ENCODE results near the gene PBX1. TPM values are rescaled to one million over a fixed set of nuclear protein-coding genes. Genes with fewer than 3 reads are reported as not detected.

Gene PBX1
- total and polyA plus RNA-seq, 2 experiments from 2014 or later: 40.0 to 104 TPM

GRCh38 chr1:164658864-164659263 lies 99.9 kb downstream of the PBX1 start:
- Histone ChIP-seq H3F3A (replicated peaks; ENCODE audit: low read depth) (no peaks in the 10 kb centered on the region), H3K27ac (ENCODE audit: low read depth) (peak overlapping the region; percentile 84; the same call in 1 of the 2 replicates), H3K27me3 (ENCODE audit: insufficient read depth) (no peaks in the 10 kb centered on the region), H3K79me2 (replicated peaks; ENCODE audit: insufficient read depth) (peaks cover 97% of the 10 kb centered on the region), H3K4me1 (ENCODE audit: insufficient read depth) (peaks cover 32% of the 10 kb centered on the region), H3K4me3 (no peak overlapping the region), H4K20me1 (replicated peaks; ENCODE audit: insufficient read depth) (peaks cover 35% of the 10 kb centered on the region; the same call in 1 of the 2 replicates), H3K9me2 (ENCODE audit: insufficient read depth) (no peaks in the 10 kb centered on the region), H3K36me3 (ENCODE audit: insufficient read depth) (no peaks in the 10 kb centered on the region), H3K4me2 (0 out of 2 replicates have a peak overlapping the region, but pooled peaks have one; percentile 17), H2AFZ (no peak overlapping the region)
- ATAC-seq (no peak), DNase-seq (ENCODE audit: low spot score) (no peak)
- no peak for TF ChIP-seq POLR2AphosphoS5 (IDR thresholded peaks at IDR 0.05; ENCODE audit: low read depth)
- TF ChIP-seq ZNF331 (CRISPR knock-in tag; IDR thresholded peaks at IDR 0.05; ENCODE audit: low read depth): no peak
- TF ChIP-seq EZH2phosphoT487 (IDR thresholded peaks at IDR 0.05; ENCODE audit: unreplicated experiment): no peak
- TF ChIP-seq ETS1 (IDR thresholded peaks at IDR 0.05): no peak
- H3K4me1 Mint-ChIP-seq: peaks cover 54% of the 10 kb centered on the region
- H3K36me3 Mint-ChIP-seq (ENCODE audit: low read depth): peaks cover 3% of the 10 kb centered on the region; the same call in 1 of the 3 replicates
- peaks cover 5% of the 10 kb centered on the region for H3K27me3 Mint-ChIP-seq (ENCODE audit: insufficient read depth, low read depth, poor library complexity)
- H3K27ac Mint-ChIP-seq: peak overlapping the region; percentile 90; the same call in 1 of the 2 replicates
- H3K4me3 Mint-ChIP-seq: no peak overlapping the region
- no peaks in the 10 kb centered on the region for H3K9me3 Mint-ChIP-seq

- peaks cover 97% of the 10 kb centered on the region for H3K79me2 ChIP-seq (replicated peaks; ENCODE audit: insufficient read depth)
- Mint-ChIP-seq H3K9me3 (no peaks in the 10 kb centered on the region), H3K27me3 (ENCODE audit: insufficient read depth, low read depth, poor library complexity) (peaks cover 7% of the 10 kb centered on the region), H3K36me3 (ENCODE audit: low read depth) (peaks cover 3% of the 10 kb centered on the region; the same call in 1 of the 3 replicates), H3K4me3 (peak overlapping the region; percentile 24), H3K27ac (peak overlapping the region; percentile 90), H3K4me1 (peaks cover 61% of the 10 kb centered on the region)
- peak; percentile 94 for DNase-seq (ENCODE audit: low spot score)
- peaks cover 38% of the 10 kb centered on the region; the same call in 1 of the 2 replicates for H4K20me1 ChIP-seq (replicated peaks; ENCODE audit: insufficient read depth)
- H2AFZ ChIP-seq: no peak overlapping the region
- H3K27ac ChIP-seq (ENCODE audit: low read depth): peak overlapping the region; percentile 84
- ATAC-seq: peak; percentile 86
- no peaks in the 10 kb centered on the region for H3K36me3 ChIP-seq (ENCODE audit: insufficient read depth)
- no peaks in the 10 kb centered on the region for H3K9me2 ChIP-seq (ENCODE audit: insufficient read depth)
- peaks cover 32% of the 10 kb centered on the region for H3K4me1 ChIP-seq (ENCODE audit: insufficient read depth)
- no peaks in the 10 kb centered on the region for H3K27me3 ChIP-seq (ENCODE audit: insufficient read depth)
- H3F3A ChIP-seq (replicated peaks; ENCODE audit: low read depth): no peaks in the 10 kb centered on the region
- H3K4me2 ChIP-seq: peak overlapping the region; percentile 17
- peak overlapping the region; percentile 3; the same call in 1 of the 2 replicates for H3K4me3 ChIP-seq
- TF ChIP-seq CTCF (conservative IDR thresholded peaks at IDR 0.05; ENCODE audit: low read depth in 2 of 2): no peak
- no peak for TF ChIP-seq REST (IDR thresholded peaks at IDR 0.05; ENCODE audit: unreplicated experiment)
- TF ChIP-seq STAT1 (IDR thresholded peaks at IDR 0.05; ENCODE audit: unreplicated experiment): no peak
Observed at GRCh38 chr1:164659621-164660411, 100.8 kb downstream of the PBX1 start.

Measured in GM23338 (cell line).